Stimulated activated CD4-positive, alpha-beta T cell treated with anti-CD3 and anti-CD28 coated beads, TNF-alpha, amount 100 ng/mL, for 1 hour (primary cell): ENCODE measurements around the gene ZDHHC19.
"Not testable (repeated sequence)": the region's sequence is repeated elsewhere in the genome, so short reads cannot be mapped to it uniquely, and the experiment has no call there.

ENCODE experiments used
- DNase-seq, 3 donors: peaks; one replicate each; pipeline ENCODE4 v3.0.0-alpha.2; 2020; ENCODE audit warnings: low read depth in 3 of 3, low spot score in 1 of 3

ZDHHC19 gene

GRCh38 chr3:196179380-196180308 is 31.6 kb downstream of the ZDHHC19 start:
- peak; percentile 63 to 68 (median 68) for DNase-seq

- DNase-seq, result no peak
These were observed 32.2 kb downstream of the ZDHHC19 start for GRCh38 chr3:196178993-196179379.

GRCh38 chr3:196177967-196178366 is 33.2 kb downstream of the ZDHHC19 start:
- DNase-seq, result no peak

- no peak for DNase-seq
These were observed 33.6 kb downstream of the ZDHHC19 start for GRCh38 chr3:196177567-196177966.

DNA sequence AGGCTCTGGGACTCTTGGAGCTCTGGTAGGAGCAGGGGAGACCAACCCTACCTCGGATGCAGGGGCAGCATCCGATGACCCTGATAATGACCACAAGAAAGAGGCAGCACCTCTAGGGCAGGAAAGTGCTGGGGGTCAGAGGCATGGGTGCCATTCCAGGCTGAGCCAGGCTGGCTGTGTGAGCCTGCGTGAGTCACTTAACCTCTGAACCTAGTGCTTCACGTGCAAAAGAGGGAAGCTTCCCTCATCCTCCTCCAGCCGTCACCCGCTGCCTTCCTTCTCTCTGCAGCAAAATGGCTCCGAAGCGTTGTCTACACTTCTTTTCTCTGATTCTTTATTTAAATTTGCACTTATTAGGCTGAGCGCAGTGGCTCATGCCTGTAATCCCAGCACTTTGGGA is 35.5 kb downstream of the ZDHHC19 start:
- DNase-seq, result no peak

GRCh38 chr3:196175116-196175625 is 36.0 kb downstream of the ZDHHC19 start:
- DNase-seq, result no peak

DNA sequence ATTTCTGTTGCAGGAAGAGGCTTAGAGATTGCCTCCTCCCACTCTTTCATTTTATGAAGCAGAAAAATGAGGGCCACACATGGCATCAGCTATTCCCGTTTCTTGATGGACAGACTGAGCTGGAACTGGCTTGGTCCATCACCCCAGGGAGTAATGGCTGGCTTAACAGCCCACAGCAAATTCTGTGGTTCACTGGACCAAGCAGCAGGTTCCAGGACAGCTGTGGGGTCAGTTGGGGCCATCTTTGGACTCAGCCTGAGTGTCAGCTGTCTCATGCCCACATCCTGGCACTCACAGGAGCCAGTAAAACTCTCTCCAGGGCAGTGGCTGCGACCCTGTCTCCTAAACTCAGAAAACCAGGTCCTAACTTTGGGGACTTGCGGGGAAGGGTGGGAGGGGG is 36.5 kb downstream of the ZDHHC19 start:
- DNase-seq, result no peak

GRCh38 chr3:196170296-196170695 is 40.9 kb downstream of the ZDHHC19 start:
- DNase-seq, result not testable (repeated sequence)

- DNase-seq, result no peak
These were observed 41.4 kb downstream of the ZDHHC19 start for GRCh38 chr3:196169836-196170240.

DNA sequence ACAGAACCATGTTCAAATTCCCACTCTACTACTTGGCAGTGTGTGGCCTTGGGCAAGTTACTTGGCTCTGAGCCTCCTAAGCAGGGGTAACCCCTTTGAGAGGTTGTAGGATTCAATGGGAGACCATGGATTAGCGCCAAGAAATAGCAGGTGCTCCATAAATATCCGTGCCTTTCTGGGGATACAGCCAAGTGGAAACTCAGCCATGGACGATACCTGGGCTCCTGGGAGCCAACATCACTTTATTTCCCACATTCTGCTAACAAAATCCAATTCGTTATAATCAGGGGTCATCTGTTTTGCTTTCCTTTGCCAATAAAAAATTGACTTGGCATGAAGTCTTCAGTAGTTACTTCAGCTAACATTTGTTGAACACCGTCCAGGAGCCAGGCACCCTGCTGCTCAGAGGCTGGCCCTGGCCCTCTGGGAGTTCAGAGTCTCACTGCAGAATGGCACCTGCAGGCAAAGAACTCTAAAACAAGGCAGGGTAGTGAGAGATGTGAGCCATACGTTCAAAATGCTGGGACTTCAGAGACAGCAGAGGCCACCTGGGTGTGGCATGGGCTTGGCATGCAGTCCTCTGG is 42.3 kb downstream of the ZDHHC19 start:
- no peak for DNase-seq

DNA sequence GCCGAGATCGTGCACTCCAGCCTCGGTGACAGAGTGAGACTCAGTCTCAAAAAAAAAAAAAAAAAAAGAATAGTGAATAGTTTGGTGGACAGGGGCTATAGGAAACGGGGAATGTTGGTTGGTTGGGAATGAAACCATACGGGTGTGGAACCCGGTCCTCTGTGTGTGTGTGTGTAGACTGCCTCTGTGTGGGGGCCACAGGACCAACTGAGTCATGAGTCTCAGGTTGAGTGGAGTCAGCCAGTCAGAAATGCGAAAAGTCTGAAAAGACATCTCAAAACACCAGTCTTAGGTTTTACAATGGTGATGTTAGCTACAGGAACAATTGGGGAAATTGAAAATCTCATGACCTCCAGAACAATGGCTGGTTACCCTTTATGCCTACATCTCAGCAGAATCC is 44.5 kb downstream of the ZDHHC19 start:
- DNase-seq, result no peak

DNA sequence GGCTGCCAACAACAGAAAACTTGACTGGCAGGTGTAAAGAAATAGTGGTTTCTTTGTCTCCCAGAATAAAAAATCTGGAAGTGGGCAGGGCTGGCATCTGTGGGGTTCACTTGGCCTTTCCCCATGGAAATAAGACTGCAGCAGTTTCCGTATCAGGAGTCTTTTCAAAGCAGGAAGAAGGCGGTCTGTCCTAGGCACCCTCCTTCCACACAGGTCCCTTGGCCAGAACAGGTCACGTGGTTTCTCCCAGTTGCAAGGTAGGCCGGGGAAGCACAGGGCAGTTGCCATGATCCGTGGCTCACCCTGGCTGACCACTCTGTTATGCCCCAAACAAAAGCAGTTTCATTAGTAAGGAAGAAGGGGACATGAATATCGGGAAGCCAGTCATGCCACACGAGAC is 45.4 kb downstream of the ZDHHC19 start:
- DNase-seq, result no peak

GRCh38 chr3:196165006-196165575 is 46.1 kb downstream of the ZDHHC19 start:
- not testable (repeated sequence) for DNase-seq

DNA sequence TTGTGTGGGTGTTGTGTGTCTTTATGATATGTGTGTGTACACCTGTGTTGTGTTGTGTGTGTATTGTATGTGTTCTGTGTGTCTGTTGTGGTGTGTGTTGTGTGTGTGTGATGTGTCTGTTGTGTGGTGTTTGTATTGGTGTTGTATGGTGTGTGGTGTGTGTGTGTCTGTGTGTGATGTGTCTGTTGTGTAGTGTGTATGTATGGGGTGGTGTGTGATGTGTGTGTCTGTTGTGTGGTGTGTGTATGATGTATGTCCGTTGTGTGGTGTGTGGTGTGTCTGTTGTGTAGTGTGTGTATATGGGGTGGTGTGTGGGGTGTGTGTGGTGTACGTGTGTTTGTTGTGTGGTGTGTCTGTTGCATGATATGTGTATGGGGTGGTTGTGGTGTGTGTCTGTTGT is 46.6 kb downstream of the ZDHHC19 start:
- DNase-seq, result no peak

GRCh38 chr3:196163666-196164493 is 47.3 kb downstream of the ZDHHC19 start:
- no peak for DNase-seq

- DNase-seq, result no peak
These were observed 48.0 kb downstream of the ZDHHC19 start for GRCh38 chr3:196163212-196163611.

GRCh38 chr3:196162679-196163078 is 48.5 kb downstream of the ZDHHC19 start:
- no peak for DNase-seq

DNA sequence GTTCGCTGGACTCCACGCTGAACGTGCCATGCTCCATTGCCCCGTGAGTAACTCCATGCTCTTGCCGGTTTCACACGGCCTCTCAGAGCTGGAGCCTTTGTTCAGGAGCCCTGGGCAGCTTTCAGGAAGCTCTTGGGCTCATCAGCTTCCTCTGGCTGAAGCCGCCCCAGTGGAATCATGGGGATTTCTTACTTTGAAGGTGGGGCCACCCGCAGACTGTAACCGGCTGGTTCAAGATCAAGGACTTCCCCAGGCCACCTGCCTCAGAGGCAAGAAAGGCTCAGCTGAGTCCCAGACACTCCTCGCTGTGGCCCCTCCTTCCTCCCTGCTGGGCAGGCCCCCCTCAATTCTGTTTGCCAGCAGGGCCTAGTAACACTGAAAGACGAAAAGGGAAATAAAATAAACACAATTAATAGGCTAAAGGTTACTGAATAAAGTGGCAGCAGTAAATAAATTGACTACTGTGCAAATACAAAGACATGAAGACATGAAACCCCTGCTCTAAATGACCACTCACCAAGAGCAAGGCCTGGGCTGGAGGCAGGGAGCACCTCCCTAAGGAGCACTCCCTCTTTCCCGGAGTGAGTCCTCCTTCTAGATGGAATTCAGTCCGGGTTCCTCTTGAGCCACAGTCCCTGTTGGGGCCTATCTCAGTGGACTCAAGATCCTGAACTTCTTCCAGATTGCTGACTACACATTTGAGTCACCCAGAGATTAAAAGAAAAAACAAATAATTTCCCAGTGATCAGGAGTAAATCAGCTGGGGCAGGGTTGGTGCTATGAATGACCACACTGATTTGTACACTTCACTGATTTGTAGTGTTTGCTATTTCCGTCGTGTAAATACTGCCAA is 51.0 kb downstream of the ZDHHC19 start:
- DNase-seq, result no peak

DNA sequence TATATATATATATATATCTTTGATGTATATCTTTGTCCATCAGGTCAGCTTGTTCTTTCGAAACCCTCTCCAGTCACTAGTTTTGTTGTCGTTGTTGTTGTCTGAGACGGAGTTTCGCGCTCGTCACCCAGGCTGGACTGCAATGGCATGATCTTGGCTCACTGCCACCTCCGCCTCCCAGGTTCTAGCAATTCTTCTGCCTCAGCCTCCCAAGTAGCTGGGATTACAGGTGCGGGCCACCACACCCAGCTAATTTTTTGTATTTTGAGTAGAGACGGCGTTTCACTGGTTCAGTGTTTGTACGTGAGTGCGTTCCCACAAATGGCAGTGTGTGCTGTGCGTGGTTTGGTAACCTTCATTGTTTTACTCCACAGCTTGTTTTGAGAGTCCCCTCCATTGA is 51.7 kb downstream of the ZDHHC19 start:
- no peak for DNase-seq

- no peak for DNase-seq
These were observed 55.0 kb downstream of the ZDHHC19 start for GRCh38 chr3:196156160-196156559.
